Activated CD4-positive, alpha-beta T cell treated with anti-CD3 and anti-CD28 coated beads for 24 hours (primary cell): ENCODE results near the gene SYCN.
A peak's percentile ranks its signal among the peaks of the same experiment; 100 is the strongest.
"Not testable (repeated sequence)": the region's sequence is repeated elsewhere in the genome, so short reads cannot be mapped to it uniquely, and the experiment has no call there.

Experiments used
- DNase-seq, 2 donors: peaks; one replicate each; pipeline ENCODE4 v3.0.0-alpha.2; 2020; ENCODE audit warnings: low read depth in 2 of 2

Gene SYCN

GRCh38 chr19:39203372-39204341 lies at the start of gene SYCN:
Gene SYCN (minus strand): TSS chr19:39204263. CDS start chr19:39204254, 9 bp downstream.
- no peak for DNase-seq

GRCh38 chr19:39253374-39254149 lies 49.5 kb upstream of the SYCN start:
- no peak for DNase-seq

- DNase-seq, result no peak
Observed at GRCh38 chr19:39252458-39252857, 48.4 kb upstream of the SYCN start.

GRCh38 chr19:39251846-39252245 lies 47.8 kb upstream of the SYCN start:
- DNase-seq, result no peak

- DNase-seq, result no peak
Observed at GRCh38 chr19:39251081-39251480, 47.0 kb upstream of the SYCN start.

GRCh38 chr19:39248806-39249205 lies 44.7 kb upstream of the SYCN start, which contains the start of gene IFNL4:
Gene IFNL4 (minus strand): TSS chr19:39248856.
- no peak for DNase-seq

GRCh38 chr19:39247701-39248664 lies 43.9 kb upstream of the SYCN start:
- no peak for DNase-seq

- peak in 1 of 2 donors; percentile 32 for DNase-seq
Observed at GRCh38 chr19:39246951-39247669, 43.0 kb upstream of the SYCN start.

GRCh38 chr19:39245166-39245565 lies 41.1 kb upstream of the SYCN start:
- DNase-seq, result not testable (repeated sequence)

- not testable (repeated sequence) for DNase-seq
Observed at GRCh38 chr19:39244410-39245100, 40.5 kb upstream of the SYCN start, which contains the start of gene IFNL3. Gene IFNL3 (minus strand): TSS chr19:39245006. CDS start chr19:39244967, 39 bp downstream.

- DNase-seq, result not testable (repeated sequence)
Observed at GRCh38 chr19:39243741-39244140, 39.7 kb upstream of the SYCN start.

GRCh38 chr19:39240421-39240820 lies 36.4 kb upstream of the SYCN start:
- no peak for DNase-seq

GRCh38 chr19:39238944-39239343 lies 34.9 kb upstream of the SYCN start:
- DNase-seq, result no peak

GRCh38 chr19:39238209-39238608 lies 34.1 kb upstream of the SYCN start:
- DNase-seq, result no peak

GRCh38 chr19:39237200-39238184 lies 33.4 kb upstream of the SYCN start:
- DNase-seq, result peak; percentile 26 to 39

GRCh38 chr19:39236527-39236926 lies 32.5 kb upstream of the SYCN start:
- DNase-seq, result no peak

- no peak for DNase-seq
Observed at GRCh38 chr19:39232708-39233107, 28.6 kb upstream of the SYCN start.

GRCh38 chr19:39230096-39230764 lies 26.2 kb upstream of the SYCN start:
- no peak for DNase-seq
